Keratinocyte (primary cell): ENCODE results near the gene SKAP1. TPM values are rescaled to one million over a fixed set of nuclear protein-coding genes. Genes with fewer than 3 reads are reported as not detected.

Source experiments
- DNase-seq: peaks from one replicate; pipeline ENCODE4 v3.0.0-alpha.2; 2011; ENCODE audit warnings: low read depth, missing footprints, low spot score
- FAIRE-seq: peaks from 2 replicates; lab custom pipeline; 2011; peaks lifted over from hg19 to GRCh38; lab: Jason Lieb, UNC
- H2AFZ ChIP-seq: 2 replicates; pipeline ENCODE4 v1.6.0; 2012; ENCODE audit warnings: low read length, control low read depth, inconsistent platforms; ENCODE audit not compliant: control insufficient read depth
- H3K27ac ChIP-seq: 2 replicates; pipeline ENCODE4 v1.5.1; 2011; ENCODE audit warnings: low read length; ENCODE audit not compliant: control insufficient read depth, insufficient read depth
- H3K27me3 ChIP-seq: 3 replicates; pipeline ENCODE4 v1.6.0; 2011; ENCODE audit warnings: low read length; ENCODE audit not compliant: control insufficient read depth, insufficient read depth; ENCODE audit errors: extremely low read depth
- H3K36me3 ChIP-seq, 2 experiments: 2 replicates in 1 of 2; 3 replicates in 1 of 2; pipeline ENCODE4 v1.5.1; 2011; ENCODE audit warnings: low read length in 2 of 2, mild to moderate bottlenecking in 1 of 2; ENCODE audit not compliant: control insufficient read depth in 2 of 2, insufficient read depth in 2 of 2; ENCODE audit errors: extremely low read depth in 1 of 2
- H3K4me1 ChIP-seq: 3 replicates; pipeline ENCODE4 v1.5.1; 2011; ENCODE audit warnings: low read length; ENCODE audit not compliant: control insufficient read depth, insufficient read depth; ENCODE audit errors: extremely low read depth
- H3K4me2 ChIP-seq: 3 replicates; pipeline ENCODE4 v1.6.0; 2011; ENCODE audit warnings: low read depth, low read length; ENCODE audit not compliant: control insufficient read depth, insufficient read depth; ENCODE audit errors: extremely low read depth
- H3K4me3 ChIP-seq, 3 experiments: fragments of 200-600 bp in 1 of 3; sonication (generic) in 1 of 3; 2 replicates in 2 of 3; 3 replicates in 1 of 3; pipeline ENCODE4 v1.5.1; 2011 to 2016; ENCODE audit warnings: low read length in 3 of 3, mild to moderate bottlenecking in 3 of 3, control low read depth in 2 of 3, inconsistent platforms in 1 of 3, low read depth in 1 of 3, mixed read lengths in 1 of 3, mixed run types in 1 of 3, moderate library complexity in 1 of 3; ENCODE audit not compliant: control insufficient read depth in 2 of 3, insufficient read depth in 2 of 3; ENCODE audit errors: extremely low read depth in 1 of 3
- H3K79me2 ChIP-seq: 2 replicates; pipeline ENCODE4 v1.6.0; 2012; ENCODE audit warnings: low read length; ENCODE audit not compliant: control insufficient read depth, insufficient read depth
- H3K9ac ChIP-seq: 3 replicates; pipeline ENCODE4 v1.6.0; 2011; ENCODE audit warnings: low read length; ENCODE audit not compliant: control insufficient read depth, insufficient read depth; ENCODE audit errors: extremely low read depth
- H3K9me1 ChIP-seq: 3 replicates; pipeline ENCODE4 v1.6.0; 2011; ENCODE audit warnings: low read length; ENCODE audit not compliant: control insufficient read depth, insufficient read depth; ENCODE audit errors: extremely low read depth
- H3K9me3 ChIP-seq: 2 replicates; pipeline ENCODE4 v1.5.1; 2012; ENCODE audit warnings: low read depth, low read length; ENCODE audit not compliant: control insufficient read depth
- H4K20me1 ChIP-seq: 3 replicates; pipeline ENCODE4 v1.6.0; 2011; ENCODE audit warnings: low read length; ENCODE audit not compliant: control insufficient read depth, insufficient read depth; ENCODE audit errors: extremely low read depth
- CTCF ChIP-seq, 3 experiments: IDR thresholded peaks in 1 of 3; conservative IDR thresholded peaks in 1 of 3; optimal IDR thresholded peaks in 1 of 3; 2 replicates in 2 of 3; 3 replicates in 1 of 3; pipeline versions ENCODE3 to v1.5.1; 2011; ENCODE audit warnings: low read length in 3 of 3, mild to moderate bottlenecking in 3 of 3, moderate library complexity in 2 of 3, control low read depth in 1 of 3, inconsistent platforms in 1 of 3; ENCODE audit not compliant: insufficient read depth in 2 of 3; ENCODE audit errors: extremely low read depth in 1 of 3
- EZH2 ChIP-seq: IDR thresholded peaks from one replicate; pipeline ENCODE4 v1.6.1; 2012; ENCODE audit warnings: inconsistent platforms, mild to moderate bottlenecking, low read length, moderate library complexity
- dilution Hi-C: fragments of 300-500 bp; cut with MboI; formaldehyde crosslinking; loops from one replicate; pipeline ENCODE4 v1.7.0; 2020; ENCODE audit warnings: low sequenced_read_pairs; ENCODE audit not compliant: extremely low pct_ligation_motif_present
- polyA plus RNA-seq, 5 experiments: library from polyadenylated mRNA; depleted of rRNA in 3 of 5; stranded (reverse) in 3 of 5; stranded (forward) in 1 of 5; unstranded in 1 of 5; fragments of >200 nt; gene quantifications; 1 replicate in 1 of 5; 2 replicates in 3 of 5; 3 replicates in 1 of 5; pipeline versions ENCODE4 v1.2.1 to v1.2.3, GENCODE V29; 2011 to 2012; ENCODE audit warnings: missing spikeins in 2 of 5, low read depth in 1 of 5, low replicate concordance in 1 of 5

Gene SKAP1
- polyA plus RNA-seq, 1 donor (not counting 4 experiments of a cell fraction or from before 2014, with no cell fraction given) = not detected

DNA sequence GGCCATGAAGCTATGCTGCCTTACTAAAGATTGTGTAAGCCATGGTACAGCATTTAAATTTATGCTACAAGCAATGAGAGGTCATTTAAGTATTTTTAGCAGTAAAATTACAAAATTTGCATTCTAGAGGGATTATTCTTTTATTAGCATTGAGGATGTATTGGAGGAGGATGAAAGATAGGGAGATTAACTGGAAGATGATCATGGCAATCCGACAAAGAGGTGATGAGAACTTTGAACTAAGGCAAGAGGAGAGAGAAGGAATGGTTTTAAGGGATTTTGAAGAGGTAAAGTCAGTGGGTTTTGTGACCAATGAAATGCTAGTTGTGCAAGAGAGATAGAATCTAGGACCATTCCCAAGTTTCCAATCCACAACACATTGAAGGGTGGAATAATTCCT lies 192.6 kb downstream of the SKAP1 start:
- H3K4me2 ChIP-seq = peak overlapping the region; percentile 22
- FAIRE-seq (no peak), DNase-seq (no peak)
- TF ChIP-seq CTCF (optimal IDR thresholded peaks at IDR 0.05 in 1 of 3, IDR thresholded peaks at IDR 0.05 in 1 of 3, conservative IDR thresholded peaks at IDR 0.05 in 1 of 3; ENCODE audit: extremely low read depth in 1 of 3, insufficient read depth in 2 of 3, low read length in 3 of 3) (no peak), EZH2 (no peak)
- H3K27ac ChIP-seq = peak overlapping the region; percentile 49
- H2AFZ ChIP-seq = no peak overlapping the region
- H3K4me1 ChIP-seq = peaks cover 51% of the 10 kb centered on the region
- no peak overlapping the region for H3K4me3 ChIP-seq
- H4K20me1 ChIP-seq = no peaks in the 10 kb centered on the region
- H3K9ac ChIP-seq = no peak overlapping the region
- no peaks in the 10 kb centered on the region for H3K36me3 ChIP-seq
- no peaks in the 10 kb centered on the region for H3K9me1 ChIP-seq
- H3K9me3 ChIP-seq = no peaks in the 10 kb centered on the region
- no peaks in the 10 kb centered on the region for H3K79me2 ChIP-seq
- dilution Hi-C loops = no loop called here
- no peaks in the 10 kb centered on the region for H3K27me3 ChIP-seq

DNA sequence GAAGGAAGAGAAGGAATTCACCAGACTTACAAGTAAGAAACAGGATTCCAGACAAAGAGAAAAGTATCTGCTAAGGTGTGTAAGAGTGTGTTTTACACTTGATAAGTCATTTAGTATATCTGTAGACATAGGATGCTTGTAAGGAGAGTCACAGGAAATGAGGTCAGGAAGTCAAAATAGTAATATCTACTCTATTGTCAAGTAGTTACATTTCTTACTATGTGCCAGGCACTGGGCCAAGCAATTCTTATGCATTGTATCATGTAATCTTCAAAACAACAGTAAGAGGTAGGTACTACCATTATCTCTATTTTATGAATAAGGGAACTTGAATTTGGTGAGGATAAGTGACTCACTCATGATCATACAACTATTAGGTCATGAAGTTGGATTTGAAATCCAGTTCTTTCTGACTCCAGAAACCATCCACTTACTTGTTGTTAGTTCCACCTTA lies 193.3 kb downstream of the SKAP1 start:
- Histone ChIP-seq H3K36me3 (no peaks in the 10 kb centered on the region), H3K4me3 (no peak overlapping the region), H3K27ac (peak overlapping the region; percentile 49), H3K9me3 (no peaks in the 10 kb centered on the region), H3K9ac (no peak overlapping the region), H3K4me2 (peak overlapping the region; percentile 22), H4K20me1 (no peaks in the 10 kb centered on the region), H3K9me1 (no peaks in the 10 kb centered on the region), H3K79me2 (no peaks in the 10 kb centered on the region), H3K27me3 (no peaks in the 10 kb centered on the region), H3K4me1 (peaks cover 45% of the 10 kb centered on the region), H2AFZ (no peak overlapping the region)
- dilution Hi-C loops = no loop called here
- TF ChIP-seq CTCF (optimal IDR thresholded peaks at IDR 0.05 in 1 of 3, IDR thresholded peaks at IDR 0.05 in 1 of 3, conservative IDR thresholded peaks at IDR 0.05 in 1 of 3; ENCODE audit: extremely low read depth in 1 of 3, insufficient read depth in 2 of 3, low read length in 3 of 3) (no peak), EZH2 (no peak)
- peak; percentile 87 for DNase-seq
- peak; percentile 81 for FAIRE-seq
